Astrocyte (in vitro differentiated cells and primary cell): Measurements from ENCODE around the gene XXYLT1. TPM values are rescaled to one million over a fixed set of nuclear protein-coding genes. Genes with fewer than 3 reads are reported as not detected.
A peak's percentile ranks its signal among the peaks of the same experiment; 100 is the strongest.

Experiments used
- DNase-seq: peaks from one replicate; pipeline ENCODE4 v3.0.0-alpha.2; 2010; ENCODE audit warnings: low read depth
- FAIRE-seq: peaks from 2 replicates; lab custom pipeline; 2011; peaks lifted over from hg19 to GRCh38; lab: Jason Lieb, UNC
- H2AFZ ChIP-seq: 2 replicates; pipeline ENCODE4 v1.6.0; 2012; ENCODE audit warnings: low read depth, low read length, inconsistent platforms
- H3K27ac ChIP-seq: 2 replicates; pipeline ENCODE4 v1.5.1; 2011; ENCODE audit warnings: low read depth, low read length, inconsistent platforms
- H3K27me3 ChIP-seq: 2 replicates; pipeline ENCODE4 v1.6.0; 2011; ENCODE audit warnings: low read length, inconsistent platforms; ENCODE audit not compliant: insufficient read depth
- H3K36me3 ChIP-seq: 2 replicates; pipeline ENCODE4 v1.5.1; 2011; ENCODE audit warnings: low read length, inconsistent platforms; ENCODE audit not compliant: insufficient read depth
- H3K4me1 ChIP-seq: 2 replicates; pipeline ENCODE4 v1.5.1; 2011; ENCODE audit warnings: low read length, inconsistent platforms; ENCODE audit not compliant: insufficient read depth
- H3K4me2 ChIP-seq: 2 replicates; pipeline ENCODE4 v1.6.0; 2012; ENCODE audit warnings: low read length, inconsistent platforms
- H3K4me3 ChIP-seq: 2 replicates; pipeline ENCODE4 v1.5.1; 2011; ENCODE audit warnings: low read depth, mild to moderate bottlenecking, low read length, inconsistent platforms; ENCODE audit not compliant: insufficient read depth
- H3K79me2 ChIP-seq: 2 replicates; pipeline ENCODE4 v1.6.0; 2012; ENCODE audit warnings: mild to moderate bottlenecking, low read length, inconsistent platforms; ENCODE audit not compliant: insufficient read depth
- H3K9ac ChIP-seq: 2 replicates; pipeline ENCODE4 v1.6.0; 2012; ENCODE audit warnings: mild to moderate bottlenecking, low read length, inconsistent platforms
- H3K9me3 ChIP-seq: 2 replicates; pipeline ENCODE4 v1.5.1; 2012; ENCODE audit warnings: low read depth, mild to moderate bottlenecking, low read length, inconsistent platforms; ENCODE audit not compliant: insufficient read depth
- H4K20me1 ChIP-seq: 2 replicates; pipeline ENCODE4 v1.6.0; 2012; ENCODE audit warnings: low read length, inconsistent platforms; ENCODE audit not compliant: insufficient read depth
- H3K27ac Mint-ChIP-seq: one replicate; pipeline ENCODE4 v1.8.0; 2021; ENCODE audit warnings: mild to moderate bottlenecking, mixed read lengths; ENCODE audit not compliant: unreplicated experiment
- H3K27me3 Mint-ChIP-seq: one replicate; pipeline ENCODE4 v1.8.0; 2021; ENCODE audit warnings: low read depth, mixed read lengths; ENCODE audit not compliant: unreplicated experiment
- H3K36me3 Mint-ChIP-seq: one replicate; pipeline ENCODE4 v1.8.0; 2021; ENCODE audit warnings: low read depth, mixed read lengths; ENCODE audit not compliant: unreplicated experiment
- H3K4me1 Mint-ChIP-seq: one replicate; pipeline ENCODE4 v1.8.0; 2021; ENCODE audit warnings: low read depth, mixed read lengths; ENCODE audit not compliant: unreplicated experiment
- H3K4me3 Mint-ChIP-seq: one replicate; pipeline ENCODE4 v1.8.0; 2021; ENCODE audit warnings: mild to moderate bottlenecking, moderate library complexity, mixed read lengths; ENCODE audit not compliant: unreplicated experiment
- H3K9me3 Mint-ChIP-seq: one replicate; pipeline ENCODE4 v1.8.0; 2021; ENCODE audit warnings: mild to moderate bottlenecking, mixed read lengths; ENCODE audit not compliant: unreplicated experiment
- EZH2 ChIP-seq: IDR thresholded peaks from 2 replicates; pipeline ENCODE4 v1.6.1; 2012; ENCODE audit warnings: mild to moderate bottlenecking, low read length, inconsistent platforms; ENCODE audit not compliant: insufficient read depth
- total RNA-seq: library from RNA; stranded (reverse); gene quantifications from 2 replicates; pipeline ENCODE4 v1.2.1, GENCODE V29; 2021
- TF ChIP-seq, protein P1 (sequence below): IDR thresholded peaks from 2 replicates; pipeline ENCODE4 v1.5.1; 2011; ENCODE audit warnings: low read depth, mild to moderate bottlenecking, inconsistent platforms, low read length, moderate library complexity; ENCODE audit not compliant: insufficient read depth

XXYLT1 gene
- total RNA-seq, 1 donor from 2014 or later, result 26.2 TPM

- no peaks in the 10 kb centered on the region for H4K20me1 ChIP-seq
- H3K79me2 ChIP-seq, result no peaks in the 10 kb centered on the region
- no peak overlapping the region for H2AFZ ChIP-seq
- H3K36me3 ChIP-seq, result no peaks in the 10 kb centered on the region
- no peaks in the 10 kb centered on the region for H3K9me3 ChIP-seq
- no peaks in the 10 kb centered on the region for H3K27me3 ChIP-seq
- peak overlapping the region; percentile 80 for H3K27ac ChIP-seq
- Mint-ChIP-seq H3K4me3 (no peak overlapping the region), H3K4me1 (peaks cover 16% of the 10 kb centered on the region), H3K36me3 (peaks cover 1% of the 10 kb centered on the region), H3K27ac (peak overlapping the region; percentile 77), H3K27me3 (no peaks in the 10 kb centered on the region), H3K9me3 (peaks cover 4% of the 10 kb centered on the region)
- DNase-seq (no peak), FAIRE-seq (no peak)
- TF ChIP-seq, protein P1, sequence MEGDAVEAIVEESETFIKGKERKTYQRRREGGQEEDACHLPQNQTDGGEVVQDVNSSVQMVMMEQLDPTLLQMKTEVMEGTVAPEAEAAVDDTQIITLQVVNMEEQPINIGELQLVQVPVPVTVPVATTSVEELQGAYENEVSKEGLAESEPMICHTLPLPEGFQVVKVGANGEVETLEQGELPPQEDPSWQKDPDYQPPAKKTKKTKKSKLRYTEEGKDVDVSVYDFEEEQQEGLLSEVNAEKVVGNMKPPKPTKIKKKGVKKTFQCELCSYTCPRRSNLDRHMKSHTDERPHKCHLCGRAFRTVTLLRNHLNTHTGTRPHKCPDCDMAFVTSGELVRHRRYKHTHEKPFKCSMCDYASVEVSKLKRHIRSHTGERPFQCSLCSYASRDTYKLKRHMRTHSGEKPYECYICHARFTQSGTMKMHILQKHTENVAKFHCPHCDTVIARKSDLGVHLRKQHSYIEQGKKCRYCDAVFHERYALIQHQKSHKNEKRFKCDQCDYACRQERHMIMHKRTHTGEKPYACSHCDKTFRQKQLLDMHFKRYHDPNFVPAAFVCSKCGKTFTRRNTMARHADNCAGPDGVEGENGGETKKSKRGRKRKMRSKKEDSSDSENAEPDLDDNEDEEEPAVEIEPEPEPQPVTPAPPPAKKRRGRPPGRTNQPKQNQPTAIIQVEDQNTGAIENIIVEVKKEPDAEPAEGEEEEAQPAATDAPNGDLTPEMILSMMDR, result no peak
- no peak for TF ChIP-seq EZH2
- no peak overlapping the region for H3K4me3 ChIP-seq
- H3K9ac ChIP-seq, result no peak overlapping the region
- H3K4me2 ChIP-seq, result no peak overlapping the region
- H3K4me1 ChIP-seq, result peaks cover 24% of the 10 kb centered on the region
Observed at GRCh38 chr3:195101927-195102608, 168.9 kb downstream of the XXYLT1 start.

DNA sequence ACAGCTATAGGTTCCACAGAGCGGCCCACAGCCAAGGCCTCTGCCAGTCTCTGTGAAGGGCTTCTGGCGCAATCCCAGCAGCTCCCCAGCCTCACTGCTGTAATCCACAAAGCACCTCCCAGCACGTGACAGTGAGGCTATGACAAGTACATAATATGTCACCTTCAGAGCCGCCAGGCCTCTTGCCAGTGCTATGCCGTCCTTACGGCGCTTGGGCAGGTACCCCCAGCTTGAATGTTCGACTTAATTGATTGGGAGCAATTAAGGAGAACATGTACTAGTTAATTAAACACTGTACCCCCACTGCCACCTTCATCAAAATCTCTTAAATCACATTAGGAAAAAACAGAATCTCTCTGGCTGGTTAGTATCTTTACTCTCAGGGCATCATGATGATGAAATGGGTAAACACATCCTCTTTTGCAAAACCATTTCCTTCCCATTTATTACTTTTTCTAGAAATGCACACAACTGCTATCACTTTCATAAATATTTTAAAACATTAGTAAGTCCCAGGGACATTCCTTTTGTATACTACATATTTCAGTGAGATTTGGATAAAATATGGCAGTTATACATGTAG lies 169.9 kb downstream of the XXYLT1 start:
- TF ChIP-seq EZH2, result no peak
- TF ChIP-seq, protein P1, result no peak

More for the DNA sequence above, 169.9 kb downstream of the XXYLT1 start:
- Histone ChIP-seq H3K4me2 (no peak overlapping the region), H3K9ac (no peak overlapping the region), H3K79me2 (no peaks in the 10 kb centered on the region), H3K4me3 (no peak overlapping the region), H3K9me3 (no peaks in the 10 kb centered on the region), H3K4me1 (peaks cover 19% of the 10 kb centered on the region), H3K36me3 (no peaks in the 10 kb centered on the region), H3K27ac (no peak overlapping the region), H4K20me1 (no peaks in the 10 kb centered on the region), H2AFZ (no peak overlapping the region), H3K27me3 (no peaks in the 10 kb centered on the region)
- H3K27ac Mint-ChIP-seq, result no peak overlapping the region
- peaks cover 2% of the 10 kb centered on the region for H3K36me3 Mint-ChIP-seq
- DNase-seq (no peak), FAIRE-seq (no peak)
- H3K4me1 Mint-ChIP-seq, result peaks cover 17% of the 10 kb centered on the region
- H3K9me3 Mint-ChIP-seq, result peaks cover 4% of the 10 kb centered on the region
- no peak overlapping the region for H3K4me3 Mint-ChIP-seq
- no peaks in the 10 kb centered on the region for H3K27me3 Mint-ChIP-seq
